Activated T-helper 1 cell treated with anti-CD3 and anti-CD28 coated beads, Interleukin-12 subunit alpha, Interleukin-12 subunit beta, Interleukin-2, Interleukin-4 antibody, amounts not matched to agents 30 ng/mL and 10 ng/mL and 1 ng/mL, durations not matched to agents 14 hours and 24 hours and 36 hours (primary cell): Measurements from ENCODE around the gene CD300LF. TPM values are rescaled to one million over a fixed set of nuclear protein-coding genes. Genes with fewer than 3 reads are reported as not detected.

ENCODE experiments used
- DNase-seq: peaks from one replicate; pipeline ENCODE4 v3.0.0; 2021; ENCODE audit warnings: low spot score
- H3K27ac Mint-ChIP-seq: one replicate; pipeline ENCODE4 v1.8.0; 2021; ENCODE audit warnings: mild to moderate bottlenecking, mixed read lengths
- H3K27me3 Mint-ChIP-seq: one replicate; pipeline ENCODE4 v1.8.0; 2022; ENCODE audit warnings: mild to moderate bottlenecking, moderate library complexity, mixed read lengths; ENCODE audit not compliant: insufficient read depth
- H3K36me3 Mint-ChIP-seq: one replicate; pipeline ENCODE4 v1.8.0; 2021; ENCODE audit warnings: low read depth, mixed read lengths
- H3K4me1 Mint-ChIP-seq: one replicate; pipeline ENCODE4 v1.8.0; 2021; ENCODE audit warnings: low read depth, mixed read lengths
- H3K4me3 Mint-ChIP-seq: one replicate; pipeline ENCODE4 v1.8.0; 2021; ENCODE audit warnings: mild to moderate bottlenecking, moderate library complexity, mixed read lengths
- H3K9me3 Mint-ChIP-seq: one replicate; pipeline ENCODE4 v1.8.0; 2021; ENCODE audit warnings: mixed read lengths
- intact Hi-C: fragments of 100-400 bp; cut with micrococcal nuclease; formaldehyde crosslinking; loops from one replicate; pipeline ENCODE4 v1.15.1; 2024
- total RNA-seq: library from RNA; stranded (reverse); gene quantifications from 2 replicates; pipeline ENCODE4 v1.2.3, GENCODE V29; 2022

The CD300LF gene
- total RNA-seq, 1 donor from 2014 or later = not detected

DNA sequence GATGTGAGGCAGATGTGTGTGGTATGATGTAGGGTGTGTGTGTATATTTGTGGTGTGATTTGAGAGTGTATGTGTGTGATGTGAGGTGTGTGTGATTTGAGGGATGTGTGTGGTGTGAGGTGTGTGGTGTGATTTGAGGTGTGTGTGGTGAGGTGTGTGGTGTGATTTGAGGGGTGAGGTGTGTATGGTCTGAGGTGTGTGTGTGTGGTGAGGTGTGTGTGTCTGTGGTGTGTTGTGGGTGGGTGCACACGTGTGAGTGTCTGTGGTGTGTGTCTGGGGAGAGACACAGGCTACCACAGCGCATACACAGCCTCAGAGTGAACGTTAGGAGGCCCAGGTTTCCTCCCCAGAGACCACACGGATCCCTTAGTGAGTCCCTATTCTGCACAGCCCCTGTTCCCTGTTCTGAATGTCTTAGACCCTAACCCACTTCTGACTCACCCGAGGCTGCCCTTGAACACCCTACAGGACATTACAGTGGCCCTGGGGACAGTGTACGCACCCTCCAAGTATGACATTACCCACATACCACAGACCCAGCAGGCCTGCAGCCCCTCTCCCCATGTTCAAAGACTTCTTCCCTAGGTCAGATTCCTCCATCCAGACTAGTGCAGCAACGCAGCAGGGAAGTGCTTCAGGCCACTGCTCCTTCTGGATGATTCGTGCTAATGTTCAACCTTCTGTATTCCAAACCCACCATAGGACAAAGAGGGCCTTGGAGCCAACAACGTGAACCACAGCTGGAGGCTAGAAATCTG lies 20.8 kb upstream of the CD300LF start:
- H3K9me3 Mint-ChIP-seq = no peaks in the 10 kb centered on the region
- peaks cover 2% of the 10 kb centered on the region for H3K36me3 Mint-ChIP-seq
- H3K27me3 Mint-ChIP-seq = peaks cover 4% of the 10 kb centered on the region
- intact Hi-C loops = loop anchor here (10.0 kb wide), 2 partner anchors 219 to 259 kb away; no protein-coding TSS in a partner anchor
- peak overlapping the region; percentile 47 for H3K27ac Mint-ChIP-seq
- no peak for DNase-seq
- peaks cover 32% of the 10 kb centered on the region for H3K4me1 Mint-ChIP-seq
- H3K4me3 Mint-ChIP-seq = no peak overlapping the region

DNA sequence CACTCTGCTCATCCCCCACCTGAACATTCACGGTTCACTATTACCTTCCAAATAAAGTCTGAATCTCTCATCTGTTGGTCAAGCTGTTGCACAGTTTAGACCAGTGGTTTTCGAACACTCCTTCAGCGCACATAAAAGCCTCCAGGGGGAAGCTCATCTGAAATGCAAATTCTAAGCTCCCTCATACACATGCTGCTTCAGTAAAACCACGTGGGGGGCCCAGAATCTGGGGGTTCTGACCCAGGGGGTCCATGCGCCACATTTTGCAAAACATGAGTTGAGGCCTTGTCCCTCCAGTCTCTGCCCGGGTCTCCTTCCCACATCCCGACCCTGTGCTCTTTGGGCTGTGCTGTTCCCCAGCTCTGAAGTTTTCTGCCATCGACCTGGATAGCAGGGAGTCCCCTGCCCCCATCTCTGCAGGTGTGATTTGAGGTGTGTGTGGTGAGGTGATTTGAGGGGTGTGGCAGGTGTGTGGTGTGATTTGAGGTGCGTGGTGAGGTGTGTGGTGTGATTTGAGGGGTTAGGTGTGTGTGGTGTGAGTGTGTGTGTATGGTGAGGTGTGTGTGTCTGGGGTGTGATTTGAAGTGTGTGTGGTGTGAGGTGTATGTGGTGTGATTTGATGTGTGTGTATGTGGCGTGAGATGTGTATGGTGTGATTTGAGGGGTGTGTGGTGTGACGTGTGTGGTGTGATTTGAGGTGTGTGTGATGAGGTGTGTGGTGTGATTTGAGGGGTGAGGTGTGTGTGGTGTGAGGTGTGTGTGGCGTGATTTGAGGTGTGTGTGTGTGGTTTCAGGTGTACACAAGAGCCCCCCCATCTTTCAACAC lies 19.5 kb upstream of the CD300LF start:
- no peak for DNase-seq
- H3K4me1 Mint-ChIP-seq = peaks cover 19% of the 10 kb centered on the region
- H3K36me3 Mint-ChIP-seq = no peaks in the 10 kb centered on the region
- no peak overlapping the region for H3K4me3 Mint-ChIP-seq
- H3K27ac Mint-ChIP-seq = no peak overlapping the region
- no peaks in the 10 kb centered on the region for H3K9me3 Mint-ChIP-seq
- intact Hi-C loops = loop anchor here (10.0 kb wide), 2 partner anchors 217 to 257 kb away; no protein-coding TSS in a partner anchor
- H3K27me3 Mint-ChIP-seq = peaks cover 4% of the 10 kb centered on the region

DNA sequence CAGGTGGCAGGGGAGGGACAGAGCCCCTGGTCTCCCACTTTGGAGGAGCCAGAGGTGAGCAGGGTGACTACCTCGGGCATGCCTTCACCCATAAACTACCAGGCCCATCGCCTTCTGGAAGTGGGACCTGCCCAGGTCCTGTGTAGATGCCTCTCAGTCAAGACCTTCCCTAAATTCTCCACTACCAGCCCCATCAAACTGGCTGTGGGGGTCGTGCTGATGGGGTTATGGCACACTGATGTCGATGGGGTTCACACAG lies 18.6 kb upstream of the CD300LF start:
- peaks cover 4% of the 10 kb centered on the region for H3K27me3 Mint-ChIP-seq
- H3K9me3 Mint-ChIP-seq = no peaks in the 10 kb centered on the region
- H3K4me3 Mint-ChIP-seq = no peak overlapping the region
- peaks cover 16% of the 10 kb centered on the region for H3K4me1 Mint-ChIP-seq
- H3K36me3 Mint-ChIP-seq = no peaks in the 10 kb centered on the region
- no peak overlapping the region for H3K27ac Mint-ChIP-seq
- DNase-seq = no peak
- intact Hi-C loops = loop anchor here (2.0 to 10.0 kb wide), 3 partner anchors 44 to 256 kb away; no protein-coding TSS in a partner anchor

DNA sequence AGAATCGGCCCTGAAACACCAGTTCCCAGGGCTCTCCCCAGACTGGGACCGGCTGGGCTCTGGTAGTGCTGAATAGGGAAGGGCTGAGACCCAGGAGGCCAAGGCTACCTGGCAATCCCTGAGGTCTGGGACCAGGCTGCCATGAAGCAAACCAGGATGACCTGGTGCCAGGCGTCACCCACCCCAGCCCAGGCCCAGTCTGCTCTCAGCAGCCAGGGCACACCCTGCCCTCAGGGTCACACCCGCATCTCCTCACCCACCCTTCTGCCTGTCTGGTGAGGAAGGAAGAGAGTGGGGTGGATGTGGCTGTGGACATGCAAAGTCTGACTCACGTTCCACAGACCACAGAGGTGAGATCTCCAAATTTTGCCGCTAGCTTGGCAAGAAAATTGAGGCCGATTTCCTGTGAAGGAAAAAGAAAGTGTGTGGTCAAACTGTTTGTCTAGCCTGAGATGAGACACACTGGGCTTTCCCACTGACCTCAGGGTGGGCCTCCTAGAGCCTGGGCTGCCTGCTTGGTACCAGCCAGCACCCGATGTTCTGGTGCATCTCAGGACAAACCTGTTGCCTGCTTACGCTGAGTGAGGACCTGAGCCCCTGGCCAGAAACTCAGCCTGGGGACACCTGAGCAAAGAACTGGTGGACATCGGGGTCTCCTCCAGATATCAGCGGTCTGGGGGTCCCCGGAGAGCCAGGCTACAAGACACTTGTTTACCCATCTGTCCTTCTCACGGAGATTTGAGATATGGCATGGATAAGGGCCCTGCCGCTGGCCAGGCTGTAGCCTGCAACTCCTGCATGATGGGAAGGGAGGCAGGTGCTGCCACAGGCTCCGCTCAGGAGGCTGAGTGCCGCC lies 18.0 kb upstream of the CD300LF start:
- intact Hi-C loops = loop anchor here (2.0 to 10.0 kb wide), 3 partner anchors 44 to 256 kb away; no protein-coding TSS in a partner anchor
- Mint-ChIP-seq H3K27me3 (peaks cover 4% of the 10 kb centered on the region), H3K4me3 (no peak overlapping the region), H3K36me3 (no peaks in the 10 kb centered on the region), H3K4me1 (peaks cover 13% of the 10 kb centered on the region), H3K9me3 (no peaks in the 10 kb centered on the region), H3K27ac (peak overlapping the region; percentile 71)
- peak; percentile 61 for DNase-seq

DNA sequence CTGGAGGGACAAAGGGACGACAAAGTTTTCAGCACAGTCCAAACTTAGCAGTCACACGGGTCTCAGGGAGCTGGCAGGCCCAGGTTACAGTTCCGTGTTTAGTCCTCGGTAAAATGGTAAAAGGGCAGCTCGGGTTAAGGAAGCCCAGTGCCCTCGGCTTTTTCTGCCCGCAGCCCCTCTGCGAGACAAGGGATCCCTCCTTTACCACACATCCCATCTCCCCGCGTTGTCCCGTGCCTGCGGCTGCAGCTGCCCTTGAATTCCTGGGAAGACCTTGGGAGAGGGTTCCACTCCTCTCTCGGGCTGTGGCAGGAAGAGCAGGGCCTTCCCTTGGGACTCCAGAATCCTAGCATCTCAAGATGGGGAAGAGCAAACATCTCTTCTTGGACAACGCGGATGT lies 17.1 kb upstream of the CD300LF start:
- peaks cover 13% of the 10 kb centered on the region for H3K4me1 Mint-ChIP-seq
- H3K4me3 Mint-ChIP-seq = no peak overlapping the region
- no peak overlapping the region for H3K27ac Mint-ChIP-seq
- intact Hi-C loops = loop anchor here (2.0 to 10.0 kb wide), 3 partner anchors 43 to 255 kb away; no protein-coding TSS in a partner anchor
- H3K27me3 Mint-ChIP-seq = peaks cover 2% of the 10 kb centered on the region
- DNase-seq = no peak
- no peaks in the 10 kb centered on the region for H3K9me3 Mint-ChIP-seq
- H3K36me3 Mint-ChIP-seq = no peaks in the 10 kb centered on the region

DNA sequence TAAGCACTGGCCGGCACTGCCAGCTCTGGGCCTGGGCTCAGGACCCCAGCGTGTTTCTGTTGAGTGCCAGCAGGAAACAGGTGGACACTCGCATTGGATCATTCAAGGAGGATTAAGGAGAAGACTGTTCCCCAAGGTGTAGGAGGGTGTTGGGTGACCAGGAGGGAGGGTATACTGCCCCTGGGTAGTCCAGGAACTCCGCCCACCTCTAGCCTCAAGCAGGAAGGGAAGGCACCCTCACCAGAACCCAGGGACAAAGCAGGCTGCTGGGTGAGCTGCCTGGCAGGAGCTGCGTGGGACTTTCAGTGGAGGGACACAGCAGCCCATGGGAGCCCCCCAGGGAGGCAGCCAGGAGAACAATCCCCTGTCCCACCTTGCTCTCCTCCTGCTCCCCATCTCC lies 16.6 kb upstream of the CD300LF start:
- DNase-seq = no peak
- no peaks in the 10 kb centered on the region for H3K27me3 Mint-ChIP-seq

DNA sequence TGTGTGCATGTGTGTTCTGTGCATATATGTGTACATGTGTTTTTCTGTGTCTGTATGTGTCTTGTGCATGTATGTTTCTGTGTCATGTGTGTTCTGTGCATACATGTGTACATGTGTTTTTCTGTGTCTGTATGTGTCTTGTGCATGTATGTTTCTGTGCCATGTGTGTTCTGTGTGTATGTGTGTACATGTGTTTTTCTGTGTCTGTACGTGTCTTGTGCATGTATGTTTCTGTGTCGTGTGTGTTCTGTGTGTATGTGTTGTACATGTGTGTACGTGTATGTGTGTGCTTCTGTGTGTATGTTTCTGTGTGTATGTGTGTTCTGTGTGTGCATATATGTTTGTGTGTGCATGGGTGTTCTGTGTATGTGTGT lies 16.0 kb upstream of the CD300LF start:
- Mint-ChIP-seq H3K27me3 (no peaks in the 10 kb centered on the region), H3K36me3 (no peaks in the 10 kb centered on the region)
- intact Hi-C loops = no loop called here

More for the DNA sequence above, 16.6 kb upstream of the CD300LF start:
- Mint-ChIP-seq H3K4me3 (no peak overlapping the region), H3K9me3 (no peaks in the 10 kb centered on the region), H3K36me3 (no peaks in the 10 kb centered on the region), H3K4me1 (peaks cover 13% of the 10 kb centered on the region), H3K27ac (no peak overlapping the region)
- intact Hi-C loops = no loop called here

DNA sequence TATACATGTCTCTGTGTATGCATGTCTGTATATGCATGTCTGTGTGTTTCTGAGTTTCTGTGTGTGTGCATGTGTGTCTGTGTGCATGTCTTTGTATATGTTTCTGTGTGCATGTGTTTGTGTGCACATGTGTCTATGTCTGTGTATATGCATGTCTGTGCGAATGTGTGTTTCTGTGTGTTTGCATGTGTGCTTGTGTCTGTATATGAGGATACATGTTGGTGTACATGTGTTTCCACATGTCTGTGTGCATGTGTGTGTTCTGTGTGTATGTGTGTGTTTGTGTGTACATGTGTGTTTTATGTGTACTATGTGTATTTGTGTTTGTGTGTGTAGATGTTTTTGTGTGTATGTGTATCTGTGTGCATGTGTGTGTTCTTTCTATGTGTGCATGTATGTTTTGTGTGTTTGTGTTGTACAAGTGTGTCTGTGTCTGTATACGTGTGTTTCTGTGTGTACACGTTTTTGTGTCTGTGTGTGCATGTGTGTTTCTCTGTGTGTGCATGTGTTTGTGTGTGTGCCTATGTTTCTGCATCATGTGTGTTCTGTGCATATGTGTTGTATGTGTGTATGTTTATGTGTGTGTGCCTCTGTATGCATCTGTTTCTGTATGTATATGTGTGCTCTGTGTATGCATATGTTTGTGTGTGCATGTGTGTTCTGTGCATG lies 15.4 kb upstream of the CD300LF start:
- no peaks in the 10 kb centered on the region for H3K36me3 Mint-ChIP-seq
- DNase-seq = no peak
- intact Hi-C loops = no loop called here
- H3K9me3 Mint-ChIP-seq = no peaks in the 10 kb centered on the region
- H3K27ac Mint-ChIP-seq = no peak overlapping the region
- H3K4me1 Mint-ChIP-seq = peaks cover 18% of the 10 kb centered on the region
- H3K27me3 Mint-ChIP-seq = no peaks in the 10 kb centered on the region
- no peak overlapping the region for H3K4me3 Mint-ChIP-seq

More for the DNA sequence above, 16.0 kb upstream of the CD300LF start:
- no peak overlapping the region for H3K27ac Mint-ChIP-seq
- H3K4me3 Mint-ChIP-seq = no peak overlapping the region
- H3K4me1 Mint-ChIP-seq = peaks cover 18% of the 10 kb centered on the region
- H3K9me3 Mint-ChIP-seq = no peaks in the 10 kb centered on the region
- DNase-seq = no peak

DNA sequence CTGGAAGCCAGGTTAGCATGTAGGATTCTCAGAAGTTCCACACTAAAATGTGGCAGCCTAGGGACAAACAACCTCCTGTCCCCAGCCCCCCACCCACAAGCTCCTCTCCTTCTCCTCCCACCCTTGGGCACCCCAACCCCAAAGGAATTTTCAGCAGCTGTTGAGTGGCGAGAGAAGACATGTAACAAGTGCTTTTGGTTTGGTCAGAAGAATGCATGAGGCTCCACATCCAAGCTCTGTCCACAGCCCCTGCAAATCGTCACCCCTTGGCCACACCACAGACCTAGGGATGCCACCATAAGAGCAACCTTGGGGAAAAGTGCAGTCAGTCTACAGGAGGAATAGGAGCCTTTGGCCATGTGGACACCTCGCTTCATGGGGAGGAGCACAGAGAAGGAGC lies 12.4 kb upstream of the CD300LF start:
- no peak overlapping the region for H3K27ac Mint-ChIP-seq
- no peaks in the 10 kb centered on the region for H3K9me3 Mint-ChIP-seq
- peaks cover 13% of the 10 kb centered on the region for H3K27me3 Mint-ChIP-seq
- no peak for DNase-seq
- intact Hi-C loops = no loop called here
- H3K36me3 Mint-ChIP-seq = no peaks in the 10 kb centered on the region
- no peak overlapping the region for H3K4me3 Mint-ChIP-seq
- H3K4me1 Mint-ChIP-seq = peaks cover 6% of the 10 kb centered on the region

DNA sequence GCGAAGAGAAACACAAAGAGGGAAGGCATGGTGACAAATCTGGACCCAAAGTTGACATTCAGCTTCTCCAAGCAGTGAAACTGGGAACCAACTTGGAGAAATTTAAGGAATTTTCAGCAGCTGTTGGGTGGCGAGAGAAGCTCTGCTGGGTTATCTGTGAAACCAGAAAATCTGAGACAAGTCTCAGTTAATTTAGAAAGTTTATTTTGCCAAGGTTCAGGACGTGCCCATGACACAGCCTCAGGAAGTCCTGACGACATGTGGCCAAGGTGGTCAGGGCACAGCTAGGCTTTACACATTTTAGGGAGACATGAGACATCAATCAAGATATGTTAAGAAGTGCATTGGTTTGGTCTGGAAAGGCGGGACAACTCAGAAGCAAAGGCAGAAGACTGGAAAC lies 11.2 kb upstream of the CD300LF start:
- no peak for DNase-seq
- no peak overlapping the region for H3K4me3 Mint-ChIP-seq
- peaks cover 15% of the 10 kb centered on the region for H3K27me3 Mint-ChIP-seq
- intact Hi-C loops = no loop called here
- H3K27ac Mint-ChIP-seq = no peak overlapping the region
- H3K4me1 Mint-ChIP-seq = peaks cover 5% of the 10 kb centered on the region
- no peaks in the 10 kb centered on the region for H3K9me3 Mint-ChIP-seq
- H3K36me3 Mint-ChIP-seq = no peaks in the 10 kb centered on the region

DNA sequence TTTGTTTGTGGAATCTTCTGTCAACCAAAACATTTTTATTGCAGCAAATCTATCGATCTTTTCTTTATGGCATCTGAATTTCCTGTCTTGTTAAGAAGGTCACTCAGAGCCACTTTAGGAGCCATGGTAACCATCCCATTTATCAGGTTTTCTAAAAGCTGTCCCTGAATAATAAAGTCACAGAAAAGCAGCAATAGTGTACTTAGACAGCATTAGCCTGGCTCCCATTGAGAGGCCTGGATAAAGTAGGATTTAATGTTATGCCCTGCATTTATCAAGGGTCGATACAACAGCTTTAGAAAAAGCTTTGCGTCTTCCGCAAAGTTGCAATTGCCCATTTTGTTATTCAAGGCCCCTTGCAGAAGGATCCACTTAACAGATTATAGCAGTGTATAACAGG lies 10.1 kb upstream of the CD300LF start:
- Mint-ChIP-seq H3K4me3 (no peak overlapping the region), H3K9me3 (no peaks in the 10 kb centered on the region), H3K27ac (no peak overlapping the region), H3K27me3 (peaks cover 19% of the 10 kb centered on the region), H3K4me1 (peaks cover 5% of the 10 kb centered on the region), H3K36me3 (no peaks in the 10 kb centered on the region)
- intact Hi-C loops = no loop called here
- no peak for DNase-seq

DNA sequence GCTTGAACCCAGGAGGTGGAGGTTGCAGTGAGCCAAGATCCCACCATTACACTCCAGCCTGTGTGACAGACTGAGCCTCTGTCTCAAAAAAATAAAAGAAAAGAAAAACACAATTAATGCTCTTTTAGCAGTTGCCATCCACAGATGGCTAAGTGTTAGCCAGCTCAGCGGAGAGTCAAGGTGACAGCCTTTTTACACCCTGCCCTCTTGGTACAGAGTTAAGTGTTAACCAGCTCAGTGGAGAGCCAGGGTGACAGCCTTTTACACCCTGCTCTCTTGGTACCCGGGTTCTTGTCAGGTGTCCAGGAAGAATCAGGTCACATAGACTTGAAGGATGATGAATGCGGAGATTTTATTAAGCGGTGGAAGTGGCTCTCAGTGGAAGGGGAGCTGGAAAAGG lies 7.8 kb upstream of the CD300LF start:
- Mint-ChIP-seq H3K4me1 (peaks cover 5% of the 10 kb centered on the region), H3K36me3 (no peaks in the 10 kb centered on the region), H3K27me3 (peaks cover 21% of the 10 kb centered on the region), H3K27ac (no peak overlapping the region), H3K9me3 (no peaks in the 10 kb centered on the region), H3K4me3 (no peak overlapping the region)
- intact Hi-C loops = no loop called here
- DNase-seq = no peak
